Smooth muscle cell (in vitro differentiated cells): ENCODE measurements around the gene CD83. TPM values are rescaled to one million over a fixed set of nuclear protein-coding genes. Genes with fewer than 3 reads are reported as not detected.

Experiments used
- DNase-seq: peaks from one replicate; lab custom pipeline; 2025; ENCODE audit not compliant: unreplicated experiment; lab: John Stamatoyannopoulos, UW
- H2AFZ ChIP-seq: fragments of 200-600 bp; sonication (generic); 2 replicates; pipeline ENCODE4 v1.6.0; 2016; ENCODE audit warnings: antibody characterized with exemption, low read depth, mild to moderate bottlenecking
- H3F3A ChIP-seq: fragments of 200-600 bp; sonication (generic); 2 replicates; pipeline ENCODE4 v1.6.0; 2017; ENCODE audit warnings: antibody characterized with exemption, low read depth
- H3K27ac ChIP-seq: fragments of 200-600 bp; sonication (generic); 2 replicates; pipeline ENCODE4 v1.5.1; 2016; ENCODE audit warnings: low read depth, mild to moderate bottlenecking
- H3K27me3 ChIP-seq: fragments of 200-600 bp; sonication (generic); 2 replicates; pipeline ENCODE4 v1.6.1; 2016; ENCODE audit warnings: low read depth, mild to moderate bottlenecking
- H3K36me3 ChIP-seq: fragments of 200-600 bp; sonication (generic); 2 replicates; pipeline ENCODE4 v1.5.1; 2016; ENCODE audit warnings: low read depth
- H3K4me1 ChIP-seq: fragments of 200-600 bp; sonication (generic); 2 replicates; pipeline ENCODE4 v1.5.1; 2016; ENCODE audit warnings: low read depth
- H3K4me2 ChIP-seq: fragments of 200-600 bp; sonication (generic); 2 replicates; pipeline ENCODE4 v1.6.0; 2016; ENCODE audit warnings: mild to moderate bottlenecking
- H3K4me3 ChIP-seq: fragments of 200-600 bp; sonication (generic); 2 replicates; pipeline ENCODE4 v1.5.1; 2016; ENCODE audit warnings: mild to moderate bottlenecking
- H3K79me2 ChIP-seq: fragments of 200-600 bp; sonication (generic); 2 replicates; pipeline ENCODE4 v1.6.0; 2016; ENCODE audit warnings: low read depth, mild to moderate bottlenecking
- H3K9ac ChIP-seq: fragments of 200-600 bp; sonication (generic); 2 replicates; pipeline ENCODE4 v1.6.0; 2016; ENCODE audit warnings: low read depth
- H3K9me3 ChIP-seq: fragments of 200-600 bp; sonication (generic); replicated peaks from 2 replicates; pipeline ENCODE4 v1.5.1; 2016; ENCODE audit warnings: low read depth
- H4K20me1 ChIP-seq: fragments of 200-600 bp; sonication (generic); 2 replicates; pipeline ENCODE4 v1.6.0; 2016; ENCODE audit warnings: low read depth
- WGBS: methylation state at CpG from one replicate; pipeline ENCODE4 v1.1.7; 2016; ENCODE audit warnings: low lambda C conversion rate; 5-methylcytosine and 5-hydroxymethylcytosine counted together
- polyA plus RNA-seq: library from polyadenylated mRNA; unstranded; fragments of >200 nt; fragmentation: Nextera tagmentation; extraction: Ambion mirVana; gene quantifications from 2 replicates; pipeline ENCODE4 v1.2.1, GENCODE V29; 2016
- total RNA-seq: library from RNA; depleted of rRNA; stranded (reverse); fragments of >200 nt; gene quantifications from 2 replicates; pipeline ENCODE4 v1.2.3, GENCODE V29; 2014
- TF ChIP-seq, protein P1 (sequence below): fragments of 200-600 bp; sonication (generic); IDR thresholded peaks from 2 replicates; pipeline ENCODE4 v1.5.1; 2017; ENCODE audit warnings: borderline replicate concordance, mild to moderate bottlenecking, antibody characterized with exemption; ENCODE audit not compliant: insufficient read depth, poor library complexity, severe bottlenecking

CD83 gene
- total and polyA plus RNA-seq, 2 experiments from 2014 or later, result 2.3 to 4.0 TPM

DNA sequence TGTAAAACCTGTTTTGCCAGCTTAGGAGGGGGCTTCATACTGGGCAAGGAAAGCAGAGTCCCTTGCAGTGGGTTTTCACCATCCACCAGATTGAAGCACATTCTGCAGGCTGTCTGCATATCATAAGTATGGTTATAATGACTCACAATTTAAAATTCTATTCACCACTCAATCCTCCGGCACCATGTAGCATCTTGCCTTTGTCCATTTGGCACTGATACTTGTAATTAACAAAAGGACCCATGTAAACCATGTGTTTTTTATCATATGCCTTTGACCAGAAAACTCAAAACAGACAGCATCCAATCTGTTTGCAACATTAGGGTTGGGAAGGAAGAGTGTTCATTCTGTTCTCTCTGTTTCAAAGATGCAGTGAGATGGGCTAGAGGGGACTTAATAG, 3.0 kb downstream of the CD83 start:
- Histone ChIP-seq H3K9me3 (no peaks in the 10 kb centered on the region), H3K4me3 (no peak overlapping the region), H2AFZ (no peak overlapping the region), H3K27me3 (no peaks in the 10 kb centered on the region), H3F3A (no peaks in the 10 kb centered on the region), H3K4me1 (no peaks in the 10 kb centered on the region), H3K79me2 (no peaks in the 10 kb centered on the region), H3K27ac (no peak overlapping the region), H3K4me2 (no peak overlapping the region), H4K20me1 (no peaks in the 10 kb centered on the region), H3K9ac (no peak overlapping the region), H3K36me3 (no peaks in the 10 kb centered on the region)
- WGBS, result 87% methylated on average over 1 of the region's 1 CpG
- DNase-seq, result no peak
- TF ChIP-seq, protein P1, sequence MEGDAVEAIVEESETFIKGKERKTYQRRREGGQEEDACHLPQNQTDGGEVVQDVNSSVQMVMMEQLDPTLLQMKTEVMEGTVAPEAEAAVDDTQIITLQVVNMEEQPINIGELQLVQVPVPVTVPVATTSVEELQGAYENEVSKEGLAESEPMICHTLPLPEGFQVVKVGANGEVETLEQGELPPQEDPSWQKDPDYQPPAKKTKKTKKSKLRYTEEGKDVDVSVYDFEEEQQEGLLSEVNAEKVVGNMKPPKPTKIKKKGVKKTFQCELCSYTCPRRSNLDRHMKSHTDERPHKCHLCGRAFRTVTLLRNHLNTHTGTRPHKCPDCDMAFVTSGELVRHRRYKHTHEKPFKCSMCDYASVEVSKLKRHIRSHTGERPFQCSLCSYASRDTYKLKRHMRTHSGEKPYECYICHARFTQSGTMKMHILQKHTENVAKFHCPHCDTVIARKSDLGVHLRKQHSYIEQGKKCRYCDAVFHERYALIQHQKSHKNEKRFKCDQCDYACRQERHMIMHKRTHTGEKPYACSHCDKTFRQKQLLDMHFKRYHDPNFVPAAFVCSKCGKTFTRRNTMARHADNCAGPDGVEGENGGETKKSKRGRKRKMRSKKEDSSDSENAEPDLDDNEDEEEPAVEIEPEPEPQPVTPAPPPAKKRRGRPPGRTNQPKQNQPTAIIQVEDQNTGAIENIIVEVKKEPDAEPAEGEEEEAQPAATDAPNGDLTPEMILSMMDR, result no peak

DNA sequence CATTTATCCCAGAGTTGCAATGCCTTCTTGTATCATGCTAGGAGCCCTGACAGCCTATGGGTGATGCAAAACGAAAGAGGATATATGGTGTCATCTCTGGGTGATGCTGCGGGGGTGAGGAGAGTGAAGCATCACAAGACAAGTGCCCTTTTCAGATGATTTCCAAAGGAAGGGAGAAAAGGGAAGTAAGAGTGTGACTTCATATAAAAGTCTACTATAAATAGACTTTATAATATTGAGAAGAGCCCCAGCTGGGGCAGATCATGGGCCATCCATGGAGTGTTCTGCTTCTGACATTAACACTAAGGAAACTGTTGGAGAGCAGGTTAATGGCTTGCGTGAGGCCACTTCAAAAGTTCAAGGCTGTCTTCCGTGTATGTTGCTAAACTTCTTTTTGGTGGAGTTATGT, 4.4 kb downstream of the CD83 start:
- no peak overlapping the region for H3K27ac ChIP-seq
- H4K20me1 ChIP-seq, result no peaks in the 10 kb centered on the region
- no peaks in the 10 kb centered on the region for H3K79me2 ChIP-seq
- H3K9me3 ChIP-seq, result no peaks in the 10 kb centered on the region
- 95% methylated on average over 4 of the region's 4 CpGs for WGBS
- H3K4me2 ChIP-seq, result no peak overlapping the region
- no peaks in the 10 kb centered on the region for H3K27me3 ChIP-seq
- no peak overlapping the region for H3K4me3 ChIP-seq
- H3K36me3 ChIP-seq, result no peaks in the 10 kb centered on the region
- DNase-seq, result no peak
- no peaks in the 10 kb centered on the region for H3F3A ChIP-seq
- no peak overlapping the region for H3K9ac ChIP-seq
- no peak overlapping the region for H2AFZ ChIP-seq
- no peaks in the 10 kb centered on the region for H3K4me1 ChIP-seq
- TF ChIP-seq, protein P1, result no peak

DNA sequence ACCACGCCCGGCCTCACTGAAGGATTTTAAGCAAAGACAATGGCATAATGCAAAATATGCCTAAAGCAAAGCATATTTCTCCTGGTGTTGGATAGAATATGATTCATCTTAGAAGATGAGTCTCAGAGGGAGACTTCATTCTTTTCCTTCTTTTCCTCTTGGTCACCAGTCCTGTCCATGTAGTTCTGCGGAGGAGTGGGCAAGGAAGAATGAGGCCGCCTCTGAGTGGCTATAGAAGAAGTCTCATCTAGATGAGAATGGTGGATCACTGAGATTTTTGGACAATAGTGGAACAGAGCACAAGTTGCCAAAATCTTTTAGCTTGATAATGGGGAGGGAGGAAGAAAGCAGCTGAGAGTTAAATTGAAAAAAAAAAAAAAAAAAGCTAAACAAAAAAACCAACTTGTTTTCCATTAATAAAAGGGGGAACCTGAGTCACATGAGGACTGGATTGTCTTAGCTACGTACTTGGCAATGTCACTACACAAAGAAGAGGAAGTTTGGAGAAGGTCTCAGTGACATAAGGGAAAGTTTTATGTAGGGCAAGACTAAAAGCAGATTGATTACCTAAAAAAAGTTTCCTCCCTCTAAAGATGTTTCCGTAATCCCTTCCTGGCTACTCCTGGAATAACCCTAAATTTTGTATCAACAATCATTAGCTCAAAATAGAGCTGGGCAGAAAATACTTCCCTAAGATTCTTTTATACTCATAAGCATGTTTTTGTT, 6.0 kb downstream of the CD83 start:
- no peaks in the 10 kb centered on the region for H3K36me3 ChIP-seq
- no peaks in the 10 kb centered on the region for H3K9me3 ChIP-seq
- no peaks in the 10 kb centered on the region for H3F3A ChIP-seq
- H2AFZ ChIP-seq, result no peak overlapping the region
- no peaks in the 10 kb centered on the region for H3K79me2 ChIP-seq
- H3K4me3 ChIP-seq, result no peak overlapping the region
- no peaks in the 10 kb centered on the region for H3K4me1 ChIP-seq
- no peak for DNase-seq
- H3K9ac ChIP-seq, result no peak overlapping the region
- H3K27me3 ChIP-seq, result no peaks in the 10 kb centered on the region
- no peak overlapping the region for H3K27ac ChIP-seq
- WGBS, result 89% methylated on average over 6 of the region's 6 CpGs
- no peak overlapping the region for H3K4me2 ChIP-seq
- TF ChIP-seq, protein P1, result no peak
- H4K20me1 ChIP-seq, result no peaks in the 10 kb centered on the region

DNA sequence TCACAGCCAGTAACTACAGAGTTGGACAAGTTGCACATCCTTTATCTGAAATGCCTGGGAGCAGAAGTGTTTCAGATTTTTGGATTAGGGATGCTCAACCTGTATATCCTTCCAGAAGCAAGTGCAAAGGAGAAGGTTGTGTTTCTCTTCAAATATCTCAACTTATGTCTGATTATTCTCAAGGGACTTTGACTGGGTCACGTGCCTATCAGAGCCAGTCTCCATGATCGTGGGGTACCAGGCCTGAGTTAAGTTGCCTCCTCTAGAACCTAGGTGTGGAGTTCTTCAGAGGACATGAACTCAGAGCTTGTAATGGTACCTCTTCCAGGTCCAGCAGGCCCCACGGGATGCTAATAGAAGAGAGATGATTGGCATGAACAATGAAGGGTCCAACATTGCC, 7.8 kb downstream of the CD83 start:
- 74% methylated on average over 3 of the region's 3 CpGs for WGBS
- H3K9me3 ChIP-seq, result no peaks in the 10 kb centered on the region
- H3K27ac ChIP-seq, result no peak overlapping the region
- no peaks in the 10 kb centered on the region for H3K36me3 ChIP-seq
- H4K20me1 ChIP-seq, result no peaks in the 10 kb centered on the region
- H3K4me1 ChIP-seq, result no peaks in the 10 kb centered on the region
- H3F3A ChIP-seq, result no peaks in the 10 kb centered on the region
- TF ChIP-seq, protein P1, result no peak
- H3K4me3 ChIP-seq, result no peak overlapping the region
- no peaks in the 10 kb centered on the region for H3K27me3 ChIP-seq
- no peaks in the 10 kb centered on the region for H3K79me2 ChIP-seq
- no peak overlapping the region for H3K4me2 ChIP-seq
- no peak overlapping the region for H2AFZ ChIP-seq
- no peak for DNase-seq
- no peak overlapping the region for H3K9ac ChIP-seq
